GM23338 (cell line): Measurements from ENCODE around the gene TECPR2. TPM values are rescaled to one million over a fixed set of nuclear protein-coding genes. Genes with fewer than 3 reads are reported as not detected.
A peak's percentile ranks its signal among the peaks of the same experiment; 100 is the strongest.

Experiments
- ATAC-seq: fragments of 200-7000 bp; cut with Tn5 transposase; 3 replicates; pipeline ENCODE4 v1.9.1; 2020
- DNase-seq: peaks from one replicate; pipeline ENCODE4 v3.0.0-alpha.2; 2015; ENCODE audit warnings: low spot score
- H2AFZ ChIP-seq: fragments of 200-600 bp; sonication (generic); 2 replicates; pipeline ENCODE4 v1.8.0; 2016; ENCODE audit warnings: antibody characterized with exemption, mild to moderate bottlenecking, moderate library complexity
- H3F3A ChIP-seq: fragments of 200-600 bp; sonication (generic); replicated peaks from 2 replicates; pipeline ENCODE4 v1.8.0; 2017; ENCODE audit warnings: antibody characterized with exemption, mixed run types, low read depth
- H3K27ac ChIP-seq: fragments of 200-600 bp; sonication (generic); 2 replicates; pipeline ENCODE4 v1.6.1; 2016; ENCODE audit warnings: low read depth
- H3K27me3 ChIP-seq: fragments of 200-600 bp; sonication (generic); 2 replicates; pipeline ENCODE4 v1.8.0; 2016; ENCODE audit warnings: mild to moderate bottlenecking, mixed run types, moderate library complexity; ENCODE audit not compliant: insufficient read depth
- H3K36me3 ChIP-seq: fragments of 200-600 bp; sonication (generic); 2 replicates; pipeline ENCODE4 v1.8.0; 2016; ENCODE audit warnings: mild to moderate bottlenecking; ENCODE audit not compliant: insufficient read depth
- H3K4me1 ChIP-seq: fragments of 200-600 bp; sonication (generic); 2 replicates; pipeline ENCODE4 v1.8.0; 2016; ENCODE audit warnings: mild to moderate bottlenecking, moderate library complexity; ENCODE audit not compliant: insufficient read depth
- H3K4me2 ChIP-seq: fragments of 200-600 bp; sonication (generic); 2 replicates; pipeline ENCODE4 v1.7.1; 2017; ENCODE audit warnings: mixed run types
- H3K4me3 ChIP-seq: fragments of 200-600 bp; sonication (generic); 2 replicates; pipeline ENCODE4 v1.6.1; 2016; ENCODE audit warnings: mixed run types
- H3K79me2 ChIP-seq: fragments of 200-600 bp; sonication (generic); replicated peaks from 2 replicates; pipeline ENCODE4 v1.8.0; 2017; ENCODE audit warnings: mild to moderate bottlenecking; ENCODE audit not compliant: insufficient read depth
- H3K9me2 ChIP-seq: fragments of 200-600 bp; sonication (generic); 2 replicates; pipeline ENCODE4 v1.8.0; 2017; ENCODE audit not compliant: insufficient read depth
- H4K20me1 ChIP-seq: fragments of 200-600 bp; sonication (generic); replicated peaks from 2 replicates; pipeline ENCODE4 v1.8.0; 2017; ENCODE audit warnings: mild to moderate bottlenecking; ENCODE audit not compliant: insufficient read depth
- H3K27ac Mint-ChIP-seq: 2 replicates; pipeline ENCODE4 v1.8.0; 2020; ENCODE audit warnings: inconsistent platforms, mild to moderate bottlenecking, moderate library complexity, mixed read lengths
- H3K27me3 Mint-ChIP-seq: 3 replicates; pipeline ENCODE4 v1.8.0; 2022; ENCODE audit warnings: low read depth, mild to moderate bottlenecking, moderate library complexity, mixed read lengths, inconsistent platforms; ENCODE audit not compliant: insufficient read depth, poor library complexity
- H3K36me3 Mint-ChIP-seq: 3 replicates; pipeline ENCODE4 v1.8.0; 2021; ENCODE audit warnings: low read depth, mild to moderate bottlenecking, inconsistent platforms, moderate library complexity, mixed read lengths
- H3K4me1 Mint-ChIP-seq: 3 replicates; pipeline ENCODE4 v1.8.0; 2020; ENCODE audit warnings: mild to moderate bottlenecking, inconsistent platforms, mixed read lengths
- H3K4me3 Mint-ChIP-seq: 3 replicates; pipeline ENCODE4 v1.8.0; 2021; ENCODE audit warnings: moderate library complexity, mild to moderate bottlenecking, inconsistent platforms, mixed read lengths
- H3K9me3 Mint-ChIP-seq: 3 replicates; pipeline ENCODE4 v1.8.0; 2020; ENCODE audit warnings: moderate library complexity, mild to moderate bottlenecking, inconsistent platforms, mixed read lengths
- CREB1 ChIP-seq: fragments of 250-450 bp; sonication (Bioruptor Pico); IDR thresholded peaks from 2 replicates; pipeline ENCODE4 v1.5.0; 2020; ENCODE audit warnings: low read depth, mild to moderate bottlenecking, moderate library complexity
- EZH2 ChIP-seq: fragments of 200-600 bp; sonication (generic); IDR thresholded peaks from one replicate; pipeline ENCODE4 v1.8.0; 2017; ENCODE audit warnings: antibody characterized with exemption, mild to moderate bottlenecking, low read depth; ENCODE audit not compliant: unreplicated experiment
- EZH2phosphoT487 ChIP-seq: fragments of 200-600 bp; sonication (generic); IDR thresholded peaks from one replicate; pipeline ENCODE4 v1.8.1; 2018; ENCODE audit warnings: antibody characterized with exemption; ENCODE audit not compliant: unreplicated experiment
- JUNB ChIP-seq: IDR thresholded peaks from one replicate; pipeline ENCODE4 v1.6.1; 2016; ENCODE audit warnings: antibody characterized with exemption; ENCODE audit not compliant: unreplicated experiment
- NANOG ChIP-seq: IDR thresholded peaks from 2 replicates; pipeline ENCODE4 v1.6.1; 2016; ENCODE audit warnings: antibody characterized with exemption, borderline replicate concordance
- POLR2AphosphoS5 ChIP-seq: IDR thresholded peaks from 2 replicates; pipeline ENCODE4 v1.6.1; 2016; ENCODE audit warnings: antibody characterized with exemption, low read depth
- STAT1 ChIP-seq: IDR thresholded peaks from one replicate; pipeline ENCODE4 v1.6.1; 2016; ENCODE audit warnings: antibody characterized with exemption; ENCODE audit not compliant: unreplicated experiment
- ZNF114 ChIP-seq: fragments of 250-450 bp; sonication (Bioruptor Pico); IDR thresholded peaks from 2 replicates; pipeline ENCODE4 v1.5.0; 2020; ENCODE audit warnings: mild to moderate bottlenecking, moderate library complexity
- ZNF331 ChIP-seq: fragments of 250-450 bp; sonication (Bioruptor Pico); IDR thresholded peaks from 2 replicates; pipeline ENCODE4 v1.5.0; 2020; ENCODE audit warnings: low read depth, mild to moderate bottlenecking, moderate library complexity
- polyA plus RNA-seq: library from polyadenylated mRNA; unstranded; fragments of >200 nt; fragmentation: Nextera tagmentation; extraction: Ambion mirVana; gene quantifications from 2 replicates; pipeline ENCODE4 v1.2.1, GENCODE V29; 2016
- total RNA-seq: library from RNA; depleted of rRNA; stranded (reverse); fragments of >200 nt; shearing (Covaris generic); gene quantifications from 2 replicates; pipeline ENCODE4 v1.2.3, GENCODE V29; 2014
- TF ChIP-seq, protein P1 (sequence below): IDR thresholded peaks from one replicate; pipeline ENCODE4 v1.6.1; 2018; ENCODE audit warnings: antibody characterized with exemption; ENCODE audit not compliant: unreplicated experiment
- TF ChIP-seq, protein P2 (sequence below): fragments of 250-450 bp; sonication (Bioruptor Pico); IDR thresholded peaks from 2 replicates; pipeline ENCODE4 v1.5.0; 2020; ENCODE audit warnings: mild to moderate bottlenecking, moderate library complexity

TECPR2 gene
- total and polyA plus RNA-seq, 2 experiments from 2014 or later: 4.8 to 20.5 TPM

DNA sequence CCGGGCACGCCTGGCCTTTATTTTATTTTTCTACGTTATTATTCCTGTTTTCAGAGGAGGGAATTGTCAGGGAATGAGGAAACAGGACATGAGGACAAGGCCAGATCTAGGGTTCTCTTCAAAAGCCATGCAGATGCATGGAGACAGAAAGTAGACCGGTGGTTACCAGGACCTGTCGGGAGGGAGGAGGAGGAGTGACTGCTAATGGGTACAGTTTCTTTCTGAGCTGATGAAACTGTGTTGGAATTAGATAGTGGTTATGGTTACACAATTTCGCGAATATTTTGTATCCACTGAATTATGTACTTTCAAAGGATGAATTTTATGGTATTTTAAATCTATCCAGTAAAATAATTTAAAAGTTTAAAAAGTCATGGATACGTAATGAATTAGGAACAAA is 31.9 kb upstream of the TECPR2 start:
- Histone ChIP-seq H3F3A (no peaks in the 10 kb centered on the region), H3K36me3 (no peaks in the 10 kb centered on the region), H2AFZ (no peak overlapping the region), H4K20me1 (no peaks in the 10 kb centered on the region), H3K9me2 (no peaks in the 10 kb centered on the region), H3K4me1 (no peaks in the 10 kb centered on the region), H3K4me3 (no peak overlapping the region), H3K27ac (no peak overlapping the region), H3K79me2 (no peaks in the 10 kb centered on the region), H3K4me2 (no peak overlapping the region), H3K27me3 (no peaks in the 10 kb centered on the region)
- peaks cover 2% of the 10 kb centered on the region for H3K27me3 Mint-ChIP-seq
- DNase-seq (no peak), ATAC-seq (no peak)
- no peaks in the 10 kb centered on the region for H3K9me3 Mint-ChIP-seq
- H3K4me1 Mint-ChIP-seq: no peaks in the 10 kb centered on the region
- 0 out of 3 replicates have a peak, but pooled peaks cover 5% of the 10 kb centered on the region for H3K36me3 Mint-ChIP-seq
- H3K27ac Mint-ChIP-seq: no peak overlapping the region
- TF ChIP-seq CREB1: no peak
- TF ChIP-seq ZNF114 (CRISPR knock-in tag): no peak
- no peak for TF ChIP-seq JUNB
- no peak for TF ChIP-seq POLR2AphosphoS5
- no peak for TF ChIP-seq EZH2
- TF ChIP-seq EZH2phosphoT487: no peak
- H3K4me3 Mint-ChIP-seq: no peak overlapping the region

DNA sequence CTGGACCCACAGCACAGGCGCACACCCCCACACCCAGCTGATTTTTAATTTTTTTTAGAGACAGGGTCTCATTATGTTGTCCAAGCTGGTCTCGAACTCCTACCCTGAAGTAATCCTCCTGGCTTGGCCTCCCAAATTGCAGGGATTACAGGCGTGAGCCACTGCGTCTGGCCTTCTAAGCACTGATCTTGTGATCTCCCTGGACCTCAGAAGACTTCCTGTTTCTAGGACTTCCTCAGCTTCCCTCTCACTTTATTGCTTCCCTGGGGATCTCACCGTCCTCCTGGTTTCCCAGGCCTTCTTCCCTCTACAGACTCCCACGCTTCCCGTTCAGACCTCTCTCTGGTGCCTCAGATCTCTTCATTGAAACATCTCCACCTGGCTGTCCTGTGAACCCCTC is 29.4 kb upstream of the TECPR2 start:
- Histone ChIP-seq H3K4me2 (no peak overlapping the region), H2AFZ (no peak overlapping the region), H4K20me1 (no peaks in the 10 kb centered on the region), H3K27ac (0 out of 2 replicates have a peak overlapping the region, but pooled peaks have one; percentile 32), H3K79me2 (no peaks in the 10 kb centered on the region), H3F3A (no peaks in the 10 kb centered on the region), H3K9me2 (no peaks in the 10 kb centered on the region), H3K4me3 (no peak overlapping the region), H3K4me1 (no peaks in the 10 kb centered on the region), H3K36me3 (no peaks in the 10 kb centered on the region), H3K27me3 (no peaks in the 10 kb centered on the region)
- Mint-ChIP-seq H3K9me3 (no peaks in the 10 kb centered on the region), H3K4me3 (no peak overlapping the region), H3K36me3 (peaks cover 14% of the 10 kb centered on the region), H3K27me3 (peaks cover 2% of the 10 kb centered on the region), H3K27ac (0 out of 2 replicates have a peak overlapping the region, but pooled peaks have one; percentile 1), H3K4me1 (peaks cover under 1% of the 10 kb centered on the region)
- TF ChIP-seq STAT1 (no peak), CREB1 (no peak), EZH2phosphoT487 (no peak), NANOG (no peak), ZNF331 (CRISPR knock-in tag) (no peak), EZH2 (no peak), JUNB (no peak), POLR2AphosphoS5 (no peak)
- TF ChIP-seq, protein P1, sequence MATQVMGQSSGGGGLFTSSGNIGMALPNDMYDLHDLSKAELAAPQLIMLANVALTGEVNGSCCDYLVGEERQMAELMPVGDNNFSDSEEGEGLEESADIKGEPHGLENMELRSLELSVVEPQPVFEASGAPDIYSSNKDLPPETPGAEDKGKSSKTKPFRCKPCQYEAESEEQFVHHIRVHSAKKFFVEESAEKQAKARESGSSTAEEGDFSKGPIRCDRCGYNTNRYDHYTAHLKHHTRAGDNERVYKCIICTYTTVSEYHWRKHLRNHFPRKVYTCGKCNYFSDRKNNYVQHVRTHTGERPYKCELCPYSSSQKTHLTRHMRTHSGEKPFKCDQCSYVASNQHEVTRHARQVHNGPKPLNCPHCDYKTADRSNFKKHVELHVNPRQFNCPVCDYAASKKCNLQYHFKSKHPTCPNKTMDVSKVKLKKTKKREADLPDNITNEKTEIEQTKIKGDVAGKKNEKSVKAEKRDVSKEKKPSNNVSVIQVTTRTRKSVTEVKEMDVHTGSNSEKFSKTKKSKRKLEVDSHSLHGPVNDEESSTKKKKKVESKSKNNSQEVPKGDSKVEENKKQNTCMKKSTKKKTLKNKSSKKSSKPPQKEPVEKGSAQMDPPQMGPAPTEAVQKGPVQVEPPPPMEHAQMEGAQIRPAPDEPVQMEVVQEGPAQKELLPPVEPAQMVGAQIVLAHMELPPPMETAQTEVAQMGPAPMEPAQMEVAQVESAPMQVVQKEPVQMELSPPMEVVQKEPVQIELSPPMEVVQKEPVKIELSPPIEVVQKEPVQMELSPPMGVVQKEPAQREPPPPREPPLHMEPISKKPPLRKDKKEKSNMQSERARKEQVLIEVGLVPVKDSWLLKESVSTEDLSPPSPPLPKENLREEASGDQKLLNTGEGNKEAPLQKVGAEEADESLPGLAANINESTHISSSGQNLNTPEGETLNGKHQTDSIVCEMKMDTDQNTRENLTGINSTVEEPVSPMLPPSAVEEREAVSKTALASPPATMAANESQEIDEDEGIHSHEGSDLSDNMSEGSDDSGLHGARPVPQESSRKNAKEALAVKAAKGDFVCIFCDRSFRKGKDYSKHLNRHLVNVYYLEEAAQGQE: no peak
- TF ChIP-seq, protein P2, sequence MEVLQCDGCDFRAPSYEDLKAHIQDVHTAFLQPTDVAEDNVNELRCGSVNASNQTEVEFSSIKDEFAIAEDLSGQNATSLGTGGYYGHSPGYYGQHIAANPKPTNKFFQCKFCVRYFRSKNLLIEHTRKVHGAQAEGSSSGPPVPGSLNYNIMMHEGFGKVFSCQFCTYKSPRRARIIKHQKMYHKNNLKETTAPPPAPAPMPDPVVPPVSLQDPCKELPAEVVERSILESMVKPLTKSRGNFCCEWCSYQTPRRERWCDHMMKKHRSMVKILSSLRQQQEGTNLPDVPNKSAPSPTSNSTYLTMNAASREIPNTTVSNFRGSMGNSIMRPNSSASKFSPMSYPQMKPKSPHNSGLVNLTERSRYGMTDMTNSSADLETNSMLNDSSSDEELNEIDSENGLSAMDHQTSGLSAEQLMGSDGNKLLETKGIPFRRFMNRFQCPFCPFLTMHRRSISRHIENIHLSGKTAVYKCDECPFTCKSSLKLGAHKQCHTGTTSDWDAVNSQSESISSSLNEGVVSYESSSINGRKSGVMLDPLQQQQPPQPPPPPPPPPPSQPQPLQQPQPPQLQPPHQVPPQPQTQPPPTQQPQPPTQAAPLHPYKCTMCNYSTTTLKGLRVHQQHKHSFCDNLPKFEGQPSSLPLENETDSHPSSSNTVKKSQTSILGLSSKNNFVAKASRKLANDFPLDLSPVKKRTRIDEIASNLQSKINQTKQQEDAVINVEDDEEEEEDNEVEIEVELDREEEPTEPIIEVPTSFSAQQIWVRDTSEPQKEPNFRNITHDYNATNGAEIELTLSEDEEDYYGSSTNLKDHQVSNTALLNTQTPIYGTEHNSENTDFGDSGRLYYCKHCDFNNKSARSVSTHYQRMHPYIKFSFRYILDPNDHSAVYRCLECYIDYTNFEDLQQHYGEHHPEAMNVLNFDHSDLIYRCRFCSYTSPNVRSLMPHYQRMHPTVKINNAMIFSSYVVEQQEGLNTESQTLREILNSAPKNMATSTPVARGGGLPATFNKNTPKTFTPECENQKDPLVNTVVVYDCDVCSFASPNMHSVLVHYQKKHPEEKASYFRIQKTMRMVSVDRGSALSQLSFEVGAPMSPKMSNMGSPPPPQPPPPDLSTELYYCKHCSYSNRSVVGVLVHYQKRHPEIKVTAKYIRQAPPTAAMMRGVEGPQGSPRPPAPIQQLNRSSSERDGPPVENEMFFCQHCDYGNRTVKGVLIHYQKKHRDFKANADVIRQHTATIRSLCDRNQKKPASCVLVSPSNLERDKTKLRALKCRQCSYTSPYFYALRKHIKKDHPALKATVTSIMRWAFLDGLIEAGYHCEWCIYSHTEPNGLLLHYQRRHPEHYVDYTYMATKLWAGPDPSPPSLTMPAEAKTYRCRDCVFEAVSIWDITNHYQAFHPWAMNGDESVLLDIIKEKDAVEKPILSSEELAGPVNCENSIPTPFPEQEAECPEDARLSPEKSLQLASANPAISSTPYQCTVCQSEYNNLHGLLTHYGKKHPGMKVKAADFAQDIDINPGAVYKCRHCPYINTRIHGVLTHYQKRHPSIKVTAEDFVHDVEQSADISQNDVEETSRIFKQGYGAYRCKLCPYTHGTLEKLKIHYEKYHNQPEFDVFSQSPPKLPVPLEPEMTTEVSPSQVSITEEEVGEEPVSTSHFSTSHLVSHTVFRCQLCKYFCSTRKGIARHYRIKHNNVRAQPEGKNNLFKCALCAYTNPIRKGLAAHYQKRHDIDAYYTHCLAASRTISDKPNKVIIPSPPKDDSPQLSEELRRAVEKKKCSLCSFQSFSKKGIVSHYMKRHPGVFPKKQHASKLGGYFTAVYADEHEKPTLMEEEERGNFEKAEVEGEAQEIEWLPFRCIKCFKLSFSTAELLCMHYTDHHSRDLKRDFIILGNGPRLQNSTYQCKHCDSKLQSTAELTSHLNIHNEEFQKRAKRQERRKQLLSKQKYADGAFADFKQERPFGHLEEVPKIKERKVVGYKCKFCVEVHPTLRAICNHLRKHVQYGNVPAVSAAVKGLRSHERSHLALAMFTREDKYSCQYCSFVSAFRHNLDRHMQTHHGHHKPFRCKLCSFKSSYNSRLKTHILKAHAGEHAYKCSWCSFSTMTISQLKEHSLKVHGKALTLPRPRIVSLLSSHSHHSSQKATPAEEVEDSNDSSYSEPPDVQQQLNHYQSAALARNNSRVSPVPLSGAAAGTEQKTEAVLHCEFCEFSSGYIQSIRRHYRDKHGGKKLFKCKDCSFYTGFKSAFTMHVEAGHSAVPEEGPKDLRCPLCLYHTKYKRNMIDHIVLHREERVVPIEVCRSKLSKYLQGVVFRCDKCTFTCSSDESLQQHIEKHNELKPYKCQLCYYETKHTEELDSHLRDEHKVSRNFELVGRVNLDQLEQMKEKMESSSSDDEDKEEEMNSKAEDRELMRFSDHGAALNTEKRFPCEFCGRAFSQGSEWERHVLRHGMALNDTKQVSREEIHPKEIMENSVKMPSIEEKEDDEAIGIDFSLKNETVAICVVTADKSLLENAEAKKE (CRISPR knock-in tag): no peak
- ATAC-seq: no peak
- DNase-seq: no peak
